GM18505 (cell line): Measurements from ENCODE around the gene TSNAX.
"Not testable (repeated sequence)": the region's sequence is repeated elsewhere in the genome, so short reads cannot be mapped to it uniquely, and the experiment has no call there.

Experiments used
- ATAC-seq: cut with Tn5 transposase; IDR thresholded peaks from one replicate; pipeline ENCODE4 v1.9.1; 2021; ENCODE audit not compliant: unreplicated experiment
- POLR2A ChIP-seq: IDR thresholded peaks from 4 replicates; pipeline ENCODE4 v1.6.1; 2011; ENCODE audit warnings: borderline replicate concordance; ENCODE audit not compliant: insufficient read depth, insufficient read length; ENCODE audit errors: extremely low read depth

TSNAX gene

GRCh38 chr1:231592809-231593208, 64.3 kb downstream of the TSNAX start:
- no peak for ATAC-seq
- no peak for TF ChIP-seq POLR2A

DNA sequence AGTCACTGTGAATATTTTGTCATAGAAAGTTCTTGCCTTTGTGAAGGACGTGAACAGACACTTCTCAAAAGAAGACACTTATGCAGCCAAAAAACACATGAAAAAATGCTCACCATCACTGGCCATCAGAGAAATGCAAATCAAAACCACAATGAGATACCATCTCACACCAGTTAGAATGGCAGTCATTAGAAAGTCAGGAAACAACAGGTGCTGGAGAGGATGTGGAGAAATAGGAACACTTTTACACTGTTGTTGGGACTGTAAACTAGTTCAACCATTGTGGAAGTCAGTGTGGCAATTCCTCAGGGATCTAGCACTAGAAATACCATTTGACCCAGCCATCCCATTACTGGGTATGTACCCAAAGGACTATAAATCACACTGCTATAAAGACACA, 64.8 kb downstream of the TSNAX start:
- not testable (repeated sequence) for ATAC-seq

DNA sequence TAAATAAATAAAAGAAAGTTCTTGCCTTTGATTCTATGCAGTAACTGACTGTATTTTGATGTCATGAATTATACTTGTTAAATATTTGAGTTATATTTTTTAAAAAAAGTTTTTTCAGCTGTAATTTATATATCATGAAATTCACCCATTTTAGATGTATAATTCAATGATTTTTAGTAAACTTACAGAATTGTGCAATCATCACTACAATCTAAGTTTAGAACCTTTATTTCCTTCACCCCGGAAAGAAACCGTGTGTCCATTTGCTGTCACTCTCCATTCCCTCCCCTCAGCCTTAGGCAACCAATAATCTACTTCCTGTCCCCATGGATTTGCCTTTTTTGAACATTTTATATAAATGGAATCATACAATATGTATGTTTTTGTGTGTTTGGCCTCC, 65.7 kb downstream of the TSNAX start:
- ATAC-seq, result no peak
- no peak for TF ChIP-seq POLR2A

GRCh38 chr1:231594749-231595148, 66.3 kb downstream of the TSNAX start:
- TF ChIP-seq POLR2A, result no peak
- no peak for ATAC-seq

DNA sequence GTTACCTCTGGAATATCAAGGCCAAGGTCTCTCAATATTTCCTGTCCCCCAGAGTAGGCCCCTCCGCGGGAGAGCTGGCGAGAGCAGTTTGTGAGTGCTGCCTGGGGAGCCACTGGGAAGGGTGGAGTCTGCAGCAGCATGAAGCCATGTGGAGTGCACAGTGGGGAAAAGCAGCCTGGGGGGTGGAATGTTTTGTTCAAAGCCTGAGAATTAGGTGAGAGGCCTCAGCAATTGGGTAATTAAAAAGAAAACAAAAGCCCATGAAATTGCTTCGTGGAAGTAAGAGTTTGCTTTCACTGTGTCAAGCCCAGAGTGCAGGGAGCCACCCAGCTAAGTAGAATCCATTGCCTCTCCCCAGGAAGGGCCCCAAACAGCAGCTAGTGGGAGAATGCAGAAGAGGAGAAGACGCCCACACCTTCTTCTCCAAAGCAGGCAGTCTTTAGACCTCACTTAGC, 67.9 kb downstream of the TSNAX start:
- ATAC-seq, result no peak
- TF ChIP-seq POLR2A, result no peak

DNA sequence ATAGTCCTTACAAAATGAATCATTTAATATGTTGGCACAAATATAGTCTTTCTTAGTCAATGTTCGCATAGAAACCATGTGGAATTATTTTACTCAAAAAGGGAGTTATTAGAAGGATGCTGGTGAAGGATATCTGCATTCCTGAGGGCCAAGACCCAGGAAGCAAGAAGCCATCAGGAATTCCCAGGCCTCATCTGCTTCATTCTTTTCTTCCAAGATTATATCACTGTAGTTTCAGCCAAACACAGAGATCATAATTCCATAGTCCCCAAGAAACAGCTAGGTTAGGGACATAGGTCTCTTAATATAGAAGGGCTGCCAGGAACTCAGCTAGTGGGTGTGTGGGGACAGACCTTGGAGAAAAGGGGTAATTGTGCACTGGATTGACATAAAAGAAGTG, 69.5 kb downstream of the TSNAX start:
- TF ChIP-seq POLR2A, result no peak
- ATAC-seq, result no peak

- no peak for ATAC-seq
- TF ChIP-seq POLR2A, result no peak
Measured at GRCh38 chr1:231600458-231600976, 72.0 kb downstream of the TSNAX start.

GRCh38 chr1:231601824-231602672, 73.6 kb downstream of the TSNAX start:
- ATAC-seq, result no peak
- TF ChIP-seq POLR2A, result no peak

GRCh38 chr1:231602673-231602984, 74.2 kb downstream of the TSNAX start:
- no peak for ATAC-seq
- no peak for TF ChIP-seq POLR2A

- no peak for ATAC-seq
Measured at GRCh38 chr1:231603598-231604275, 75.3 kb downstream of the TSNAX start.

GRCh38 chr1:231604276-231604621, 75.8 kb downstream of the TSNAX start:
- TF ChIP-seq POLR2A, result no peak
- ATAC-seq, result no peak

More at GRCh38 chr1:231603598-231604275, 75.3 kb downstream of the TSNAX start:
- TF ChIP-seq POLR2A, result no peak

GRCh38 chr1:231605149-231606100, 77.0 kb downstream of the TSNAX start:
- TF ChIP-seq POLR2A, result no peak
- ATAC-seq, result no peak

DNA sequence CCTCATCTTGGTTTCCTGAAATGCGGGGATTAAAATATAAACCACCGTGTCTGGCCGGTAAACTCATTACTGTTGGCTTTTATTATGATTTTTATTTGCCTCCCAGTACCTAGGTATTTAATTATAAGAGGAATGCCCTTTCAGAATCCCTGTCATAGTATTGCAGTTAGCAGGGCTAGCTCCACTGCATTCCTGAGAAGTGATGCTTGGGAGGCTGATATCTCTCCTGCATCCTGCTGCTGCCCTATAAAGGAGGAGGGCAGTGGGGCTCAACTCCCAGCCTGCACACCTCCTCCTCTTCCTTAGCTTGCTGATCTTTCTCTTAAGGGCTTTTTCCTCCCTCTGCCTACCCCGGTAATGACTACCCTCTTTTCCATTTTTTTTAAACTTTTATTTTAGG, 78.2 kb downstream of the TSNAX start:
- no peak for TF ChIP-seq POLR2A
- no peak for ATAC-seq

GRCh38 chr1:231610388-231610787, 81.9 kb downstream of the TSNAX start:
- no peak for ATAC-seq
- TF ChIP-seq POLR2A, result no peak

- no peak for TF ChIP-seq POLR2A
- no peak for ATAC-seq
Measured at GRCh38 chr1:231611111-231611510, 82.6 kb downstream of the TSNAX start.
